ENCODE results near the gene WFS1.

DNA sequence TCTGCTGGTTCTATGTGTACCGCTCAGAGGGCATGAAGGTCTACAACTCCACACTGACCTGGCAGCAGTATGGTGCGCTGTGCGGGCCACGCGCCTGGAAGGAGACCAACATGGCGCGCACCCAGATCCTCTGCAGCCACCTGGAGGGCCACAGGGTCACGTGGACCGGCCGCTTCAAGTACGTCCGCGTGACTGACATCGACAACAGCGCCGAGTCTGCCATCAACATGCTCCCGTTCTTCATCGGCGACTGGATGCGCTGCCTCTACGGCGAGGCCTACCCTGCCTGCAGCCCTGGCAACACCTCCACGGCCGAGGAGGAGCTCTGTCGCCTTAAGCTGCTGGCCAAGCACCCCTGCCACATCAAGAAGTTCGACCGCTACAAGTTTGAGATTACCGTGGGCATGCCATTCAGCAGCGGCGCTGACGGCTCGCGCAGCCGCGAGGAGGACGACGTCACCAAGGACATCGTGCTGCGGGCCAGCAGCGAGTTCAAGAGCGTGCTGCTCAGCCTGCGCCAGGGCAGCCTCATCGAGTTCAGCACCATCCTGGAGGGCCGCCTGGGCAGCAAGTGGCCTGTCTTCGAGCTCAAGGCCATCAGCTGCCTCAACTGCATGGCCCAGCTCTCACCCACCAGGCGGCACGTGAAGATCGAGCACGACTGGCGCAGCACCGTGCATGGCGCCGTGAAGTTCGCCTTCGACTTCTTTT is 32.2 kb downstream of the WFS1 start:
- TF ChIP-seq, protein P1, sequence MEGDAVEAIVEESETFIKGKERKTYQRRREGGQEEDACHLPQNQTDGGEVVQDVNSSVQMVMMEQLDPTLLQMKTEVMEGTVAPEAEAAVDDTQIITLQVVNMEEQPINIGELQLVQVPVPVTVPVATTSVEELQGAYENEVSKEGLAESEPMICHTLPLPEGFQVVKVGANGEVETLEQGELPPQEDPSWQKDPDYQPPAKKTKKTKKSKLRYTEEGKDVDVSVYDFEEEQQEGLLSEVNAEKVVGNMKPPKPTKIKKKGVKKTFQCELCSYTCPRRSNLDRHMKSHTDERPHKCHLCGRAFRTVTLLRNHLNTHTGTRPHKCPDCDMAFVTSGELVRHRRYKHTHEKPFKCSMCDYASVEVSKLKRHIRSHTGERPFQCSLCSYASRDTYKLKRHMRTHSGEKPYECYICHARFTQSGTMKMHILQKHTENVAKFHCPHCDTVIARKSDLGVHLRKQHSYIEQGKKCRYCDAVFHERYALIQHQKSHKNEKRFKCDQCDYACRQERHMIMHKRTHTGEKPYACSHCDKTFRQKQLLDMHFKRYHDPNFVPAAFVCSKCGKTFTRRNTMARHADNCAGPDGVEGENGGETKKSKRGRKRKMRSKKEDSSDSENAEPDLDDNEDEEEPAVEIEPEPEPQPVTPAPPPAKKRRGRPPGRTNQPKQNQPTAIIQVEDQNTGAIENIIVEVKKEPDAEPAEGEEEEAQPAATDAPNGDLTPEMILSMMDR (IDR thresholded peaks at IDR 0.05): no peak
- no peak for TF ChIP-seq EP300 (IDR thresholded peaks at IDR 0.05)
- TF ChIP-seq POLR2A (IDR thresholded peaks at IDR 0.05): no peak
- TF ChIP-seq POLR2AphosphoS5 (IDR thresholded peaks at IDR 0.05): no peak

All from suprapubic skin (tissue), 4 donors.